GM18858 (cell line): Measurements from ENCODE around the gene MFAP5.
"Not testable (repeated sequence)": the region's sequence is repeated elsewhere in the genome, so short reads cannot be mapped to it uniquely, and the experiment has no call there.

Source experiments
- ATAC-seq: cut with Tn5 transposase; IDR thresholded peaks from one replicate; pipeline ENCODE4 v1.9.1; 2021; ENCODE audit not compliant: unreplicated experiment

The MFAP5 gene

DNA sequence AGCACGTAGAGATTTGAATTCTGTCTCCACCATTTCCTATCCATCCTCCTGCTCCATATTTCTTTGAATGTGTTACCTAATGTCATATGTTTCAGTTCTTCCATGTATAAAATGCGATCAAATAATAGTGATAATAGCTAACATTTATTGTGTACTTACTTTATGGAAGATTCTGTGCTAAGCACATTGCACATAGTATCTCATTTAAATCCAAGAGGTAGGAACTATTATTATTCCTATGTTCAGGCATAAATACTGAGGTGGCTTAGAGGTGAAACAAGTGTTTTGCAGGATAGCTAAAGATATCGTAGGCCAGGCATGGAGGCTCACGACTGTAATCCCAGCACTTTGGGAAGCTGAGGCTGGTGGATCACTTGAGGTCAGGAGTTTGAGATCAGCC is 32.5 kb downstream of the MFAP5 start:
- no peak for ATAC-seq

DNA sequence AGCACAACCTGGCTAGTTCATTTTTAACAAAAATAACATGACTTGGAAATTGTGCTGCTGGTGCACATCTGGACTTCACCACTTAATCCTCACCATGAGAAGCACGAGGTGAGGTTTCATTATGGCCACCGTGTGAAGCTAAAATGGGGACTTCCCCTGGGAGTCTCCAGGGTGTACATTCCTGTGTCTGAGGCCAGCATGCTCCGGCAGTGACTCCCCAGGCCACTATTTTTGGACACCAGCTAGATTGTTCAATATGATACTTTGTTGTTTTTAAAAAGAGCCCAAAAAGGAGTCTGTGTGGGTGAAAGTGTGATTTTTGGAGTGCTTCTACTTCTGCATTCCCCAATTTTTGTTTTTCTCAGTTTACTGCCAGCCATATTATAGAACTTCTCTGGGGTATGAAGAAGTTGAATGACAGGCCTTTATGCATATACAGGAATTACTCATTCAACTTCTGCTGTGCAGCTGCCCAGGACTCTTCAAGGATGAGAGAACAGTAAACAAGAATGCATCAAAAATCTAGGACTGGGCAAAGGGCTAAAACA is 33.1 kb downstream of the MFAP5 start:
- peak; percentile 87 for ATAC-seq

DNA sequence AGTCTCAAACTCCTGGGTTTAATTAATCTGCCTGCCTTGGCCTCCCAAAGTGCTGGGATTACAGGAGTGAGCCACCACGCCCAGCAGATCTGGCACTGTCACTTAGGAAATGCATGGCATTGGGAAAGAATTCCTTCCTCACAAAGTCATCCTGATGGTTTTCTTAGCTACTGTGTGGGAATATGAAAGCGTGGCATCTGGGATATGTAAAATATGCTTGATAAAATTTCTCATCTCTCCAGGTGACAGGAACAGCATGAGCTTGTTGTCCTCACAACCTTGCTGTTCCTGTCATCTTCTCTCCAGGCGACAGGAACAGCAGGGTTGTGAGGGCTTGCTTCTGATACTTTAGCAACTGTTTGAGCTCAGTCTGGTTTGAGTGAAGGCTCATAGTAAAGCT is 33.9 kb downstream of the MFAP5 start:
- no peak for ATAC-seq

DNA sequence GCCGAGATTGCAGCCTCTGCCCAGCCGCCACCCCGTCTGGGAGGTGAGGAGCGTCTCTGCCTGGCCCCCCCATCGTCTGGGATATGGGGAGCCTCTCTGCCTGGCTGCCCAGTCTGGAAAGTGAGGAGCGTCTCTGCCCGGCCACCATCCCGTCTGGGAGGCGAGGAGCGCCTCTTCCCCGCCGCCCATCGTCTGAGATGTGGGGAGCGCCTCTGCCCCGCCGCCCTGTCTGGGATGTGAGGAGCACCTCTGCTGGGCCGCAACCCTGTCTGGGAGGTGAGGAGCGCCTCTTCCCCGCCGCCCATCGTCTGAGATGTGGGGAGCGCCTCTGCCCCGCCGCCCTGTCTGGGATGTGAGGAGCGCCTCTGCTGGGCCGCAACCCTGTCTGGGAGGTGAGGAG is 37.9 kb downstream of the MFAP5 start:
- ATAC-seq: not testable (repeated sequence)

DNA sequence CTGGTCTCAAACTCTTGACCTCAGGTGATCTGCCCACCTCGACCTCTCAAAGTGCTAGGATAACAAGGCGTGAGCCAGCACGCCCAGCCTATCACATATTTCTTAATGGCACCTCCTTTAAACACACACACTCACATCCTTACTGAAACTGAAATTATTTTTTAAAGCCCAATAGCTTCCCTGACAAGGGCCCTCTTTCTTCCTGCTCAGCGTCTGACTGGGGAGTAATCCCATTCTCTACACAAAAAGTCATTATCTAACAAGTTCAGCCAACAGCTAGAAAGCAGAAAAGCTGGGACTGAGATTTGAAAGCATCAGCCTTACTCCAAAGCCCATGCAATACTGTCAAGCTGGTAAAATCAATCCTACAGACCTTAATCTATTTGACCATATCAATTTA is 40.0 kb downstream of the MFAP5 start:
- no peak for ATAC-seq

DNA sequence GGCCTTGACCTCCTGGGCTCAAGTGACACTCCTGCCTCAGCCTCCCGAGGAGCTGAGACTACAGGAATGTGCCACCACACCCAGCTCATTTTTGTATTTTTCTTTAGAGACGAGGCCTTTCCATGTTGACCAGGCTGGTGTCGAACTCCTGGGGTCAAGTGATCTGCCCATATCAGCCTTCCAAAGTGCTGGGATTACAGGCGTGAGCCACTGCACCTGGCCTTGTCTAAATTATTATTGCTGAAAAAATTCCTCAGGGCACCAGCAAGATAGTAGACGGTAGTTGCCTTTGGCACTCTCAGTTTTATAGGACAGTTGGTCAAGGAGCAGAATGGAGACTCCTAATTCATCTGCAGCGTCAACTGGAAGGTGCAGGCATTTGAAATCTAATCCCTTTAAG is 47.4 kb downstream of the MFAP5 start:
- ATAC-seq: no peak

DNA sequence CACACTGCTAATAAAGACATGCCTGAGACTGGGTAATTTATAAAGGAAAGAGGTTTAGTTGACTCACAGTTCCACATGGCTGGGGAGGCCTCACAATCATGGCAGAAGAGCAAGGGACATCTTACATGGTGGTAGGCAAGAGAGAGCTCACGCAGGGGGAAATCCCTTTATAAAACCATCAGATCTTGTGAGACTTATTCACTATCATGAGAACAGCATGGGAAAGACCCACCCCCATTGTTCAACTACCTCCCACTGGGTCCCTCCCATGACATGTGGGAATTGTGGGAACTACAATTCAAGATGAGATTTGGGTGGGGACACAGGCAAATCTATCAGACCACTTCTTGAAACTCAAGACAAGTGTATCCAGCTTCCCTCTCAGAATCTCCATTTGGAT is 48.7 kb downstream of the MFAP5 start:
- ATAC-seq: not testable (repeated sequence)

DNA sequence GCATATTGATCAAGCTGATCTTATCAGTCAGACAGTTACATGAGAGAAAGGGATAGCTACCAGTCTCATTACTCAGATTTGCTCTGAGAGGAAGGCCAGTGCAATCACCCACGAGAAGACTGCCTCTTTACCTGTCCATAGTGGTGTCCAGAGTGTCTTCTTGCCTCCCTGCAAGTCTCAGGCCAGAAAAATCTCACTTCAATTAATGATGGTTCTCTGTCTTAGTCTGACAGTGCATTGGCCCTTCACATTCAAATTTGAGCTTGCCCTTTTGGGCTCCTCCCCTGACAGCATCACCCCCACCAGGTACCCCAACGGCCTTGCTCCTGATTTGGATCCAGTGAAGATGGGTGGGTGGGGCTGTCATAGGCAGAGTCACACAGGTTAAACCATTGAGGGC is 50.0 kb downstream of the MFAP5 start, which contains the start of gene AICDA:
AICDA (minus strand) TSS at position 231 of the 400 bp plus-strand sequence; CDS start at position 139, 92 bp downstream.
- no peak for ATAC-seq

DNA sequence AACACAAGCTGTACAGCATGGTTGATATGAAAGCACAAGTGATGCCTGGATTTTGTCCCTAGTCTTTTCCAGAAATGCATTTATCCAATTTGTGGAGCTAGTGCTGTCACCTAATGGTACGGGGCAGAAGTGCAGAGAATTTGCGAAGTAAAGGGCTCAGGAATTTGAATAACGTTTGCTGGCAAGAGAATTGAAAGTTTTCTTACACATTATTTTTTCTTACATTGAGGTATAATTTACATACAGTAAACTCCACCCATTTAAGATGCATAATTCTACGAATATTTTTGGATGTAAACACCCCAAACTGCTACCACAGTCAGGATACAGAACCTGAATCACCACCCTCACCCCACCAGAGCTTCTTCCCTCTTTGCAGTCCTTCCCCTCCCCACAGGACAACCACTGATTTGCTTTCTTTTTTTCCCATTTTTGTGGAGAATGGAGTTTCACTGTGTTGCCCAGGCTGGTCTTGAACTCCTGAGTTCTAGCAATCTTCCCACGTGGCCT is 53.5 kb downstream of the MFAP5 start:
- ATAC-seq: no peak

DNA sequence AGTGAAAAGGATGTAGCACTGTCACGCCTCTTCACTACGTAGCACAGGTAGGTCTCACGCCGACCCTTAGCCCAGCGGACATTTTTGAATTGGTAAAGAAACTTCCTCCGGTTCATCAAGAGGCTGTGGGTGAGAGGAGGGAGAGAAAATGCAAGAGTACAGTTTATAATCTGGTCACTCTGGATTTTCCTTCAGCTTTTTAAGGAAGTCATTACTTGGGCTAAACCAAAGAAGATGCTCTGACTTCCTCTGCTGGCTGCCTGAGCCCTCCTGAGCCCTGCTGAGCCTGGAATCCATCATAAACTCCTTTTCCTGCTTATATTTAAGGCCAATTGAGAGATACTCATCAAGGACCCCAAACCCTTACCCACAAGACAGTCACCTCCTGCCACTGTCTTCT is 55.7 kb downstream of the MFAP5 start:
- ATAC-seq: no peak

DNA sequence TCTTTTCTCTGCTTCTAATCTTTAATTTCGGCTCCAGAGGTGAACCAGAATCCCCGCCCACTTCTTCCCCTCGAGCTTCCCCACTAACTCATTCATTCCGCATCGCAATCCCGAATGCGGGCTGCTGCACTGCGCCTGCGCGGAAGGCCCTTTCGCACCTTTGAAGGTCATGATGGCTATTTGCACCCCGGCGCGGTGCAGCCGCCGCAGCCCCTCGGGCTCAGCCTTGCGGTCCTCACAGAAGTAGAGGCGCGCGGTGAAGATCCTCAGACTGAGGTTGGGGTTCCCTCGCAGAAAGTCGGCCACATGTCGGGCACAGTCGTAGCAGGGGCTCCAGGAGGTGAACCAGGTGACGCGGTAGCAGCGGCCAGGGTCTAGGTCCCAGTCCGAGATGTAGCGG is 57.6 kb downstream of the MFAP5 start:
- no peak for ATAC-seq

DNA sequence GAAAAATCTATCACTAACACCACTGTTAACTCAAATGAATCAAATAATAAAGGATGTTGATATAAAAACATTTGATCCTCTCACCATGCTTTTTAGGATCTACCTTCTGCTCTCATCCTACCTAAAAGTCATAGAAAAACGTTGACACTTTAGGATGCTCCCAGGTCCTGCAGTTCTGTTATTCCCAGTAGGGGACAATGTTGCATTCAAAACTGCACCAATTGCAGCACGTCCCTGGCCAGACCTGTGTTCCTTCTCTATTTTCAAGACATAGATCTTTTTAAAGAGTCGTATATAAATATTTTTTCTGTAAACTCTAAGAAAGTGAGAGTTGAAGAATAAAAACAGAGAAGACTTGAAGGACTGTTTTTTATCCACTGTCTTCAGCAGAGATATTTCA is 58.8 kb downstream of the MFAP5 start:
- no peak for ATAC-seq

DNA sequence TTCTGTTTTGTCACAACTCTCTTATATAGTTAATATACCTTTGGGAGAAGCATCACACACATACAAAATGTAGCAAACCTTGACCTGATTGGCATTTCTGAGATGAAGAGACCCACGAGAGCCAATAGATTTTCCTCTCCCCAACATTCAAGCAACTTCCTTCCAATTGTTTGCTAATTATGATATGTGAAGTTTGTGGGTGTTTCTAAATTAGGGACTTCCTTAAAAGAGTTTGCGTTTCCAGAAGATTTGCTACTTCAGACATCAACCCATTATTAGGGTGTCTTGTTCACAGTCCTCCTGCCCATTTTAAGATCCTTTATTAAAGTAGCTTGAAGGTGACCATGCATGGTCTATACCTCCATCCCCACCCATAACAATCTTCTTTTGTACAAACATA is 59.3 kb downstream of the MFAP5 start:
- no peak for ATAC-seq

DNA sequence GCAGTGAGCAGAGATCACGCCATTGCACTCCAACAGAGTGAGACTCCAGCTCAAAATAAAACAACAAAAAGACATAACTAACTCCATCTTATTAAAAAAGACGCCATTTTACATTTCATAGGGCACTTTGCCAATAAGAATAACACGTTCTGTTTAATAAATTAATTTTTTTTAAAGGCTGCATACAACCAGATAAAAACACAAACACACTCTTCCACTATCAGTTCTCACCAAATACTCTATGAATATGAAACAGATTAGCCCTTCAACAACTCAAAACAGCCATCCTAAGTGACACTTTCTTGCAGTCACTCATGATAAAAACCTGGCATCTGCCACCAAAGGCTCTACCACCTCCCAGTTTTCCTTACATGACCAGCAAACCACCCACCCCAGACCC is 66.1 kb downstream of the MFAP5 start:
- ATAC-seq: no peak
